Uterus (tissue), 2 donors: ENCODE results near the gene GPER1.

Source experiments
- CTCF ChIP-seq, 4 experiments: fragments of 200-600 bp in 2 of 4; fragments of 450-650 bp in 2 of 4; sonication (generic) in 2 of 4; IDR thresholded peaks; one replicate each; pipeline ENCODE4 v1.5.1; 2016 to 2019; ENCODE audit warnings: antibody characterized with exemption in 4 of 4, mild to moderate bottlenecking in 2 of 4, moderate library complexity in 1 of 4
- POLR2A ChIP-seq, 2 donors: fragments of 450-650 bp; IDR thresholded peaks; one replicate each; pipeline ENCODE4 v1.6.1; 2016; ENCODE audit warnings: antibody characterized with exemption in 2 of 2, mild to moderate bottlenecking in 1 of 2, moderate library complexity in 1 of 2

GRCh38 chr7:1137517-1138167 is 49.7 kb downstream of the GPER1 start:
- TF ChIP-seq CTCF (IDR thresholded peaks at IDR 0.05) (no peak), POLR2A (IDR thresholded peaks at IDR 0.05) (no peak)
